SK-N-SH (cell line): ENCODE results near the gene C12orf60. TPM values are rescaled to one million over a fixed set of nuclear protein-coding genes. Genes with fewer than 3 reads are reported as not detected.

Experiments
- CTCF ChIA-PET: fragments of 300-600, 350-600 bp; formaldehyde crosslinking; extraction: SDS; loops from one replicate; lab custom pipeline; 2021; lab: Yijun Ruan, JAX
- POLR2A ChIA-PET: fragments of 350-600 bp; sonication (Branson Sonifier 250); formaldehyde crosslinking; extraction: SDS; loops from one replicate; lab custom pipeline; 2020; ENCODE audit warnings: antibody characterized with exemption, inconsistent platforms; lab: Yijun Ruan, JAX
- DNase-seq: peaks from one replicate; pipeline ENCODE4 v3.0.0; 2012
- H2AFZ ChIP-seq: fragments of 200-600 bp; sonication (generic); 2 replicates; pipeline ENCODE4 v1.8.1; 2016; ENCODE audit warnings: antibody characterized with exemption, mild to moderate bottlenecking, low read depth
- H3F3A ChIP-seq: fragments of 200-600 bp; sonication (generic); replicated peaks from 2 replicates; pipeline ENCODE3; 2016; ENCODE audit warnings: antibody characterized with exemption, mild to moderate bottlenecking; ENCODE audit not compliant: insufficient read depth
- H3K27ac ChIP-seq, 2 experiments: fragments of 200-500 bp in 1 of 2; fragments of 200-600 bp in 1 of 2; sonication (Bioruptor generic) in 1 of 2; sonication (generic), shearing (Covaris generic) in 1 of 2; 2 replicates each; pipeline versions ENCODE4 v1.5.1 to v1.6.1; 2014 to 2016; ENCODE audit warnings: low read depth in 2 of 2, inconsistent platforms in 1 of 2, low read length in 1 of 2, mild to moderate bottlenecking in 1 of 2, mixed read lengths in 1 of 2
- H3K27me3 ChIP-seq: fragments of 200-600 bp; sonication (generic), shearing (Covaris generic); 2 replicates; pipeline ENCODE4 v1.6.1; 2016; ENCODE audit warnings: mixed run types; ENCODE audit not compliant: insufficient read depth
- H3K36me3 ChIP-seq, 2 experiments: fragments of 200-500 bp in 1 of 2; fragments of 200-600 bp in 1 of 2; sonication (Bioruptor generic) in 1 of 2; sonication (generic) in 1 of 2; replicated peaks in 1 of 2; 2 replicates each; pipeline versions ENCODE3 to v1.5.1; 2014 to 2016; ENCODE audit warnings: low read length in 1 of 2, mild to moderate bottlenecking in 1 of 2; ENCODE audit not compliant: insufficient read depth in 2 of 2, control insufficient read depth in 1 of 2
- H3K4me1 ChIP-seq, 2 experiments: fragments of 200-500 bp in 1 of 2; fragments of 200-600 bp in 1 of 2; sonication (Bioruptor generic) in 1 of 2; sonication (generic), shearing (Covaris generic) in 1 of 2; 2 replicates each; pipeline versions ENCODE4 v1.5.1 to v1.6.1; 2014 to 2016; ENCODE audit warnings: low read depth in 1 of 2, low read length in 1 of 2, mixed run types in 1 of 2; ENCODE audit not compliant: insufficient read depth in 2 of 2, control insufficient read depth in 1 of 2
- H3K4me2 ChIP-seq: fragments of 200-600 bp; sonication (generic), shearing (Covaris generic); 2 replicates; pipeline ENCODE4 v1.6.1; 2017; ENCODE audit warnings: mixed run types
- H3K4me3 ChIP-seq, 2 experiments: fragments of 200-500 bp in 1 of 2; fragments of 200-600 bp in 1 of 2; sonication (Bioruptor generic) in 1 of 2; sonication (generic), shearing (Covaris generic) in 1 of 2; 2 replicates each; pipeline versions ENCODE4 v1.5.1 to v1.8.1; 2014 to 2016; ENCODE audit warnings: low read depth in 2 of 2, inconsistent platforms in 1 of 2, low read length in 1 of 2, mild to moderate bottlenecking in 1 of 2, mixed read lengths in 1 of 2, moderate library complexity in 1 of 2
- H3K79me2 ChIP-seq: fragments of 200-600 bp; sonication (generic); 2 replicates; pipeline ENCODE4 v1.8.1; 2017; ENCODE audit warnings: mild to moderate bottlenecking; ENCODE audit not compliant: insufficient read depth
- H3K9ac ChIP-seq: fragments of 200-600 bp; sonication (generic); 2 replicates; pipeline ENCODE4 v1.6.1; 2017; ENCODE audit warnings: mixed run types
- H3K9me2 ChIP-seq: fragments of 200-600 bp; sonication (generic); 2 replicates; pipeline ENCODE4 v1.6.1; 2017; ENCODE audit warnings: mixed run types
- H3K9me3 ChIP-seq: fragments of 200-600 bp; sonication (generic); 2 replicates; pipeline ENCODE4 v1.6.1; 2017; ENCODE audit warnings: mixed run types, mild to moderate bottlenecking, moderate library complexity
- H4K20me1 ChIP-seq: fragments of 200-600 bp; sonication (generic); 2 replicates; pipeline ENCODE4 v1.6.1; 2017; ENCODE audit warnings: mild to moderate bottlenecking, mixed run types; ENCODE audit not compliant: insufficient read depth
- CHD2 ChIP-seq: fragments of 150-350 bp; IDR thresholded peaks from 2 replicates; pipeline ENCODE4 v1.6.1; 2018; ENCODE audit warnings: low read length; ENCODE audit not compliant: partially characterized antibody
- CTCF ChIP-seq: fragments of 200-600 bp; sonication (generic); IDR thresholded peaks from 2 replicates; pipeline ENCODE4 v1.6.1; 2017; ENCODE audit warnings: antibody characterized with exemption, mild to moderate bottlenecking, moderate library complexity
- FOXJ3 ChIP-seq: sonication (generic); formaldehyde crosslinking; IDR thresholded peaks from 2 replicates; pipeline ENCODE4 v1.5.1; 2020; ENCODE audit warnings: mild to moderate bottlenecking, missing genetic modification reagents
- FOXM1 ChIP-seq: IDR thresholded peaks from 2 replicates; pipeline ENCODE4 v1.4.0; 2012; ENCODE audit warnings: low read depth, mild to moderate bottlenecking
- IRF3 ChIP-seq: fragments of 150-350 bp; IDR thresholded peaks from 2 replicates; pipeline ENCODE4 v1.6.1; 2016; ENCODE audit warnings: mild to moderate bottlenecking, low read depth, low read length
- MEF2A ChIP-seq: IDR thresholded peaks from 2 replicates; pipeline ENCODE4 v1.4.0; 2012; ENCODE audit warnings: low read depth, borderline replicate concordance
- POLR2AphosphoS5 ChIP-seq: IDR thresholded peaks from 2 replicates; pipeline ENCODE4 v1.6.1; 2012; ENCODE audit warnings: low read depth, low read length
- RAD21 ChIP-seq: IDR thresholded peaks from 2 replicates; pipeline ENCODE4 v1.6.1; 2012; ENCODE audit warnings: mild to moderate bottlenecking, low read length
- SIN3A ChIP-seq: IDR thresholded peaks from 2 replicates; pipeline ENCODE4 v1.6.1; 2012; ENCODE audit warnings: low read depth, mild to moderate bottlenecking, low read length, moderate library complexity, borderline replicate concordance
- SMC3 ChIP-seq: IDR thresholded peaks from 2 replicates; pipeline ENCODE4 v1.6.1; 2012; ENCODE audit warnings: low read depth, low read length, improper control_type of control experiment
- TCF12 ChIP-seq: IDR thresholded peaks from 2 replicates; pipeline ENCODE4 v1.4.0; 2012
- YY1 ChIP-seq: IDR thresholded peaks from 2 replicates; pipeline ENCODE4 v1.4.0; 2012; ENCODE audit warnings: low read depth, mild to moderate bottlenecking
- WGBS: methylation state at CpG from one replicate; pipeline ENCODE4 v1.1.6; 2017; ENCODE audit warnings: low lambda C conversion rate; 5-methylcytosine and 5-hydroxymethylcytosine counted together
- polyA plus RNA-seq, 3 experiments: library from polyadenylated mRNA; depleted of rRNA; stranded (reverse); fragments of >200 nt; gene quantifications; 2 replicates each; pipeline ENCODE4 v1.2.3, GENCODE V29; 2012

Gene C12orf60
- polyA plus RNA-seq, 1 of the 3 experiments (the other 2 are of a cell fraction) = 0.87 TPM

DNA sequence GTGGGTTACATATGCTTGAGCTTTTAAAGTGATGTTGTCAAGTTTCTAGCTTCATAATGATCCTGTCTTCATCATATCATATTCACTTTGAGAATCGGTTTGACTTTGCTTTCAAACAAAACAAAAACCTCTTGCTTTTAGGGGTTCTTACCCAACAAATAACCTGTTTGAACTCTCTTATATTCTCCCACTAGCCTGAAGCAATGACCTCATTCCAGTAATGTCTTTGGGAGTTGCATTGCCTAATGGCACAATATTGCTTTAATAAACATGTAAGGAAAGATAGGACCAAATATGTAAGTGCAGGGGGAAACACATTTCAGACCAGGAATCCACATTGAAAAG, 27.9 kb upstream of the C12orf60 start:
- Histone ChIP-seq H3F3A (peaks cover 22% of the 10 kb centered on the region), H3K9me2 (no peaks in the 10 kb centered on the region), H3K4me3 (peak overlapping the region; percentile 77 to 84; a peak in 3 of 4 replicates), H4K20me1 (no peaks in the 10 kb centered on the region), H3K36me3 (no peaks in the 10 kb centered on the region), H3K4me2 (peak overlapping the region; percentile 82), H3K79me2 (peaks cover 27% of the 10 kb centered on the region), H2AFZ (no peak overlapping the region), H3K9me3 (no peaks in the 10 kb centered on the region), H3K9ac (peak overlapping the region; percentile 85; the same call in 1 of the 2 replicates), H3K27me3 (no peaks in the 10 kb centered on the region), H3K27ac (peak overlapping the region; percentile 1 to 86; a peak in 3 of 4 replicates), H3K4me1 (peaks cover 0 to 4% of the 10 kb centered on the region in 2 experiments; a peak in 2 of 4 replicates)
- no peak for DNase-seq
- WGBS = 26% methylated on average over 1 of the region's 1 CpG
- TF ChIP-seq FOXJ3 (CRISPR knock-in tag) (no peak), POLR2AphosphoS5 (no peak), YY1 (no peak), SMC3 (no peak)
- CTCF ChIA-PET = interaction anchor here (1.8 kb wide), 1 partner anchor 8 kb away, joined by 4 read pairs; no protein-coding TSS in a partner anchor
- POLR2A ChIA-PET = interaction anchor here (0.6 kb wide), 1 partner anchor 309 kb away, joined by 3 read pairs; no protein-coding TSS in a partner anchor

GRCh38 chr12:14776236-14776961, 27.1 kb upstream of the C12orf60 start:
- H4K20me1 ChIP-seq = no peaks in the 10 kb centered on the region
- H2AFZ ChIP-seq = no peak overlapping the region
- H3K9me3 ChIP-seq = no peaks in the 10 kb centered on the region
- H3K79me2 ChIP-seq = peaks cover 26% of the 10 kb centered on the region
- H3K4me3 ChIP-seq = peak overlapping the region in 1 of 2 experiments; percentile 84; a peak in 3 of 4 replicates
- H3K4me2 ChIP-seq = peak overlapping the region; percentile 82
- POLR2A ChIA-PET = no interaction called here
- H3K27me3 ChIP-seq = no peaks in the 10 kb centered on the region
- H3K9ac ChIP-seq = peak overlapping the region; percentile 85; the same call in 1 of the 2 replicates
- peaks cover 17% of the 10 kb centered on the region for H3F3A ChIP-seq
- peaks cover 0 to 4% of the 10 kb centered on the region in 2 experiments; a peak in 2 of 4 replicates for H3K4me1 ChIP-seq
- no peak for TF ChIP-seq CHD2
- peak; percentile 40 for TF ChIP-seq RAD21
- TF ChIP-seq CTCF = peak; percentile 56
- TF ChIP-seq FOXM1 = no peak
- no peak for TF ChIP-seq MEF2A
- no peak for TF ChIP-seq IRF3
- TF ChIP-seq YY1 = no peak
- TF ChIP-seq TCF12 = no peak
- TF ChIP-seq SIN3A = no peak
- 87% methylated on average over 5 of the region's 5 CpGs for WGBS
- CTCF ChIA-PET = interaction anchor here (1.2 kb wide), 1 partner anchor 26 kb away, joined by 3 read pairs; no protein-coding TSS in a partner anchor
- DNase-seq = peak; percentile 8
- H3K27ac ChIP-seq = peak overlapping the region in 1 of 2 experiments; percentile 86; a peak in 1 of 4 replicates
- H3K36me3 ChIP-seq = no peaks in the 10 kb centered on the region
- no peaks in the 10 kb centered on the region for H3K9me2 ChIP-seq
